Activated CD8-positive, alpha-beta memory T cell treated with anti-CD3 and anti-CD28 coated beads, Interleukin-2, amount 50 U/mL, for 48 hours (primary cell): ENCODE results near the gene PLXNB2.

ENCODE experiments used
- DNase-seq: peaks from one replicate; pipeline ENCODE4 v3.0.0-alpha.2; 2020

The PLXNB2 gene

DNA sequence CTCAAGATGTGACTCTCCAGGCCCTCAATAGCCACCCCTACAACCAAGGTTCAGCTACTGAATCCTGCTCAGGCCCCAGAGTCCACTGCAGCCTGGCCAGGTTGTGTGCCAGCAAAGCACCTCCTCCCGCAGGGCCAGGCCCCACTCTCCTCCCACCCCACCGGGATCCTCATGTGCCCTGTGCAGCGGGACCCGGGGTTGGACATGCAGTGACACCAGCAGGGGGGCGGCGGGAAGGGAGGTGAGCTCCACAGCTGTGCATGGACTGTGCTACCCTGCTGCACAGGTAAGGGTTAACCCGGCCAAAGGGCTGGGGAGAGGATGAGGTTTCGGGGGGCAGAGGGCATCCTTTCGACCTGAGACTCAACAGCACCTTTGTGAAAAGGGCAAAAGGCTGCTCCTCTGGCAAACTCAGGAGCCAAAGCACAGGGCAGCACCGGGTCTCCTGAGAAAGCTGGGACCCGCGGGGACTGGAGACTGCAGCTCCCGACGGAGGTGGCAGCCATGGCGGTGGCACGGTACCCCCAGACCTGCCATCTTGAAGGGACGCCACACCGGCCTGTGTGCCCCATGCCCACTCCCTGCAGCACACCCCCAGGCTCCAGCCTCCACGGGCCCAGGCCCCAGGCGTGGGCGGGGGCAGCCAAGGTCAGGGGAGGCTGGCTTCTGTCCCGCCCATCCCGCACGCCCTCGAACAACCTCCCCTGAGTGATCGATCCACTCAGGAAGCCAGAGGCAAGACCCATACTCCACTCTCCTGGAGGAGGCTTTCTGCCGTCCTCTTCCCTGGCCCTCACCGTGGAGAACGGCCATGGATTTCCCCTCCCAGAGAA, 10.6 kb downstream of the PLXNB2 start:
- no peak for DNase-seq

DNA sequence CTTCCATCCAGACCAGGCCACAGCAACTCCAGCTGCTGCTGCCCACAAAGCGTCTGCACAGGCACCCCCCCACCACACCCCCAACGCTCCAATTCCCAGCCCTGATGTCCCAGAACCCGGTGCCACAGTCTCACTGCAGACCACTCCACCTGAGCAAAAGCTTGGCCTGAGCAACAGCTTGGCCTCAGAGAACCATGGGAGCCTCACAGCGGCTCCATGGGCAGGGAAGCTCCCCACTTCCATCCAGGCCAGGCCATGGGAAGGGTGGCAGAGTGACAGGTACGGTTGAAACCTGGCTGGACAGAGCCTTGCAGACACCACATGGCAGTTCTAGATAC, 13.2 kb downstream of the PLXNB2 start:
- no peak for DNase-seq

GRCh38 chr22:50293441-50294318, 13.8 kb downstream of the PLXNB2 start:
- DNase-seq = no peak

DNA sequence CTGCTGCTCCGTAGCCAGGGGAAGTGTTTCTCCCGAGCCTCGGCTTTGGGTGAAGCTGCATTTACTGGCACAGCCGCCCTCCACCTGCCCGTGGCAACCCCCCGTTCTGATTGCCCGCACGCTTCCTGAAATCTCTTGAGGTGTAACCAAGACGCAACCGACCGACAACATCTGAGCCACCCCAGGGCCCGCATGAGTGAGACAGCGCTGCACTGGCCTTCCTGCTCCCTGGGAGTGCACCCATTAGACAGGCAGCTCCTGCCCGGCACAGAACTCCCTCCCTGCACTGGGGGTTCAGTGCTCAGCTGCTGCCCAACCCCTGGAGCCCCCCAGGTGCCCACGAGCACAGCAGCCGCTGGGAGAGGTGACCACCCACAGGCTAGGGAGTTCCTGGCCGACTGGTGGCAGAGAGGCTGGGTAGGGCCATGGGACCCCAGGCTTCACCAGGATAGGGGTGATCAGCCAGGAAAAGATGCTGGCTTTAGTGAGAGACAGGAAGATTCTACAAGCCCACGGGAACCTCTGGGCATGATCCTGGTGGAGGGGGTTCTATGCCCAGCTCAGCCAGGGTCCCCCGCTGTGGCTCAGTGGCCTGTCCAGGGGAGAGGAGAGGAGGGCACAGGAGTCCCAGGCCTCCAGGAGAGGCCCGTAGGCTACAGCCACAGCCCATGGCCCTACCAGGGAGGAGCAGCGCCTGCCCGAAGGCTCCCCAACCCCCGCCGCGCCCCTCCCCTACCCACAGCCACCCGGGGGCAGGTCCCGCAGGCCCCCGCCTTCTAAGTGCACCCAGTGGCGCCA, 14.6 kb downstream of the PLXNB2 start:
- no peak for DNase-seq

DNA sequence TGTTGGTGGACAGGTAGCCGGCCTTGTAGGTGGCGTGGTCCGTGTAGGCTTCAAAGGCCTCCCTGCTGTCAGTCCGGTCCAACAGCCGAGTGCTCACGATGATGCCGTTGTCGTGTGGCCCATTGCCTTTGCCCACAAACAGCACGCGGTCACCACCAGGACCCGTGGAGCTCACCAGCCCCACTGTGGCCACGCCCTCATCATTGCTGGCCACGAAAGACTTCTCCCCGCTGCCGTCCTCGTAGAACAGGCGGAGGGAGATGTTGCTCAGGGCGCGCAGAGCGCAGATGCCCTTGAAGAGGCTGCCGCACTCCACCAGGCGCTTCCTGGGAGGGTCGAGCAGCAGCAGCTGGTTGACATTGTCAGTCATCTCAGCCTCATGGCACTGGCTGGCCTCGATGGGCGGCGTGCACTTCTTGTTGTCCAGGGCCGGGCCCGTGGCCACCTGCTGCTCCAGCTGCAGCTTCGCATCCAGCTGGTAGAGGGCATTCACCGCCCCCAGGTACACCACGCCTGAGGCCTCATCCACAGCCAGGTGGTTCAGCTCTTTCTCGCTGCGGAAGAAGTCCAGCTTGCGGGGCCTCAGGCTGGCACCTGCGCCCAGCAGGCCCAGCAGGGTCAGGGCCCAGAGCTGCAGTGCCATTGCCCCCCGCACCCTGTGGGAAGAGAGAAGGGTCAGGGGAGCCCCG, 17.4 kb downstream of the PLXNB2 start:
- no peak for DNase-seq

GRCh38 chr22:50289151-50289941, 18.1 kb downstream of the PLXNB2 start:
- no peak for DNase-seq

- no peak for DNase-seq
Measured at GRCh38 chr22:50287731-50288130, 19.7 kb downstream of the PLXNB2 start.

DNA sequence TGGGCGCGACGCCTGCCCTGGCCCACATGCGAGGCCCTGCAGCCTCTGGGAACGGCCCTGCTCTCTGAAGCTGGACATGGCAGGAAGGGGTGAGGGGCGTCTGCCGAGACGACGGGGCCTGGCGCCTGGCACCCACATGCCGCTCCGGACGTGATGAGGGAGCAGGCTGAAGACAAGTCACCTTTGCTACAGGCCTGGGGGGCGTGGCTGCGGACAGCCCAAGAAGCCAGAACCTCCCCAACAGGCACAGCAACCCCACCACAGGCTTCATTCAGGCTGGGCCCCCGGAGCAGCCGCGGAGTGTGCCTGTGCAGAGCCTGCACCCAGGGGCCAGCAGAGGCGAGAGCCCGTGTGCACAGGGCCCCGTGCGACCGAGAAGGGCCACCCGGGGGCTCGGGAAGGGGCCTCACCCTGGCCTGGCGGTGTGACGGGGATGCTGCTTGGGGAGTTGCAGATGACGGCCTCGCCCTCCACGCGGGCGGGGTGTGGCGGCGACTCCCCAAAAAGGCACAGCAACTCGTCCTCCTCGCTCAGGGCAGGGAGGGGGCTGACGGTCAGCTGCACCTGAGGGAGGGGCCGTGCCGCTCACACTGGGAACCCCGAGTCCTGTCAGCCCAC, 20.6 kb downstream of the PLXNB2 start:
- DNase-seq = no peak

DNA sequence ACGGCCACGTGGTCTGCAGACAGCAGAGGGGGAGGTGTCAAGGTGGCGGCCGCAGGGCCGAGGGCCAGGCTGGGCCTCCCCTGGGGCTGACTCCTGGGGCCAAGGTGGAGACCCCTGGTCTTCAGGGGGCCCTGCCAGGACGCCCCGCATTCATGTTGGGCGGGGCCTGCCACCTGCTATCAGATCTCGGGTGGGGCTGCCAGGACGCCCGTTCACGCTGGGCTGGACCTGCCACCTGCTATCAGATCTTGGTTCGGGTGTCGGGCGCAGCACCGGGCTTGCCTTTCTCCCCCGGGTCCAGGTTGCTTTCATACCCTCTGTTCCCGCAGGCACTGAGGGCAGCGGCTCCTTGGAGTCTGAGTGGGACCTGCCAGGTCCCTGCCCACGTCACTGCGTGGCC, 21.2 kb downstream of the PLXNB2 start:
- no peak for DNase-seq

DNA sequence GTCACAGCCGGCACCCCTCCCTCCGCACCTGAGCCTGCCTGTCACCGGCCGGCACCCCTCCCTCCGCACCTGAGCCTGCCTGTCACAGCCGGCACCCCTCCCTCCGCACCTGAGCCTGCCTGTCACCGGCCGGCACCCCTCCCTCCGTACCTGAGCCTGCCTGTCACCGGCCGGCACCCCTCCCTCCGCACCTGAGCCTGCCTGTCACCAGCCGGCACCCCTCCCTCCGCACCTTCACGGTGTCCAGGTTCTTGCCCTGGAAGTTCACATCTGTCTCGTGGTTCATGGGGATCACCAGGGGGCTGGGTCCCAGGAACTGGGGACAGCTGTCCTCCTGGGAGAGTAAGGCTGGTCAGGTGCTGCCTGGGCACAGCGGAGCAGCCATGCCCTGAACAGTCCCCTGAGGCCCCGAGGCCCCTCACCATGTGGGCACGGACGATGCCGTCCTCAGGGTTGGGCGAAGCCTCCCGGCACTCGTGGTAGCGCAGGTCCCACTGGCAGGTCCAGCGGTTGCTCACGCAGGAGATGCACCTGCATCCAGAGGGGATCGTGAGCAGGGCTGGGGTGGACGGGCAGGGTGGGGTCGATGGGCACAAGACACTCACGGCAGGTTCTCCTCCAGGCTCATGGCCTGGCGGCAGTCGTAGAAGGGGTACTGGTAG, 21.7 kb downstream of the PLXNB2 start:
- DNase-seq = no peak

DNA sequence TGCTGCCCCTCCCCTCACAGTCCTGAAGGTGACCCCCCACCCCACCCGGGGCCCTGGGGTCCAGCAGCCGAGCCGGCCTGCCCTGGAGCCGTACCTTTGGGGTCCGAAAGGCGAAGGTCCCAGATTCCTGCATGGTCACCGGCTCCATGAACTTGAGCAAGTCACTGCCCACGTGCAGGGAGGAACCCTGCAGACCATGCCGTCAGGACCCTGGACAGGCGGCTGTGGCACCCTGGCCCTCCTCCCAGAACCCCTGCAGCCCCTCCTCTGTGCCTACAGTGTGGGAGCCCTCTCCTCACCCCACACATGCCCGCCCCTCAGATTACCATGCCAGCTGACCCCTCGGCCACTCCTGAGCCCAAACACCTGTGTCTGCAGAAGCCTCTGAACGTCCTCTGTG, 23.0 kb downstream of the PLXNB2 start:
- no peak for DNase-seq

- no peak for DNase-seq
Measured at GRCh38 chr22:50283821-50284220, 23.6 kb downstream of the PLXNB2 start.

GRCh38 chr22:50282361-50283155, 24.9 kb downstream of the PLXNB2 start:
- DNase-seq = no peak

- no peak for DNase-seq
Measured at GRCh38 chr22:50281957-50282356, 25.5 kb downstream of the PLXNB2 start.

- DNase-seq = no peak
Measured at GRCh38 chr22:50281384-50281760, 26.1 kb downstream of the PLXNB2 start.

DNA sequence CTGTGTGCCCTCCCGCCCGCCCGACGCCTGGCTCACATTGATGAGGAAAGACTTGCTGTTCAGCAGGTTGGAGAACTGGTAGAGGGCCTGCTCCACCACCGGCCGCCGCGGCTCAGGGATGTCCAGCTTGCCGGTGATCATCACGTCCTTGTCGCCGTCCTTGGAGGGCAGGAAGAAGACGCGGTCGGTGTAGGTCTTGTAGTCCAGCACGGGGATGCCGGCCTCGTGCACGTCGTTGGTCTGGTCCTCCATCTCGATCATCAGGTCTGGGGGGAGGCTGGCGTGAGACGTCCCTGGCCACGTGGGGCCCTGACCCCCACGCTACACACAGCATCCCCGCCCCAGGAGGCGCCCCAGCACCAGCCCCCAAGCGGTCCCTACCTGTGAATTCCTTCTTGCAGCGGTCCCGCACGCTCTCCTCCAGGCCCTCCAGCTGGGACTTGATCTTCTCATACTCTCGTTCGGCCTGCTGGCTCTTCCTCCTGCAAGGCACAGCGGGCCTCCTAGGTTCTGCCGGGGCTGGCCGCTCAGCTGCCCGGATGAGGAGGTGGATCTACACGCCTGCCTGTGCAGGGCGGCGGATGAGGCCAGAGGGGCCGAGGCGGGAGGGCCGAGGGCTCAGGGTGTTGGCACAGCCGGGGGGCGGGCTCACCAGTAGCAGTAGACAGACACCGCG, 26.6 kb downstream of the PLXNB2 start:
- no peak for DNase-seq

DNA sequence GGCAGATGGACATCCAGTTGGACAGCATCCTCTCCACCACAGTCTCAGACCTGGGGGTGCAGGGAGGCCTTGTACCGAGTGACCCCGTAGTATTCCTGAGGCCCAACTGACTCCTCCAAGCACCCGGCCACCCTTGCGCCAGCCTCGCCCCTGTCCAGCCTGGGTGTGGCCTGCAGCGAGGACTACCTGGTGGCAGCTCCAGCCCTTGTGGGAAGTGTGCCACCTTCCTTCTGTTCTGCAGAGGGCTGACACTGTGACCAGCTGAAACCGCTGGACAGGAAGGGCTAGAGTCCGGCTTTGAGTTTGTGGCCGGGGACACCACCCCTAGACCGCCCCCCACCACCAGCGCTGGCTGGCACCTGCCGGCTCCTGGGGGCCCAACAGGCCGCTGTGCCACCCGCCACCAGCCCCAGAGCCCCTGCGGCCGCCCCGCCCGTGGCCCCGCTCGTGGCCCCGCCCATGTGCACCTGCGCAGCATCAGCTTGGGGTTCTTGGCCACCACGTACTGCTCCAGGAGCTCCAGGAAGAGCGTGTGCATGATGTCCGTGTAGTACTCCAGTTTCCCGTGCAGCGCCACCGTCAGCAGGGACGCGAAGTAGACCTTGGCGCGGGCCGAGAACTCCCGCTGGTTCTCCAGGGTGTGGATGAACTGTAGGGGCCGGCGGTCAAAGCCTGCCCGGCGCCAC, 27.3 kb downstream of the PLXNB2 start:
- DNase-seq = no peak

- no peak for DNase-seq
Measured at GRCh38 chr22:50278956-50279619, 28.4 kb downstream of the PLXNB2 start.
